Astrocyte of the hippocampus (primary cell): ENCODE data around the gene CIP2A.
A peak's percentile ranks its signal among the peaks of the same experiment; 100 is the strongest.

Experiments used
- DNase-seq: peaks from one replicate; pipeline ENCODE4 v3.0.0; 2011; ENCODE audit warnings: low read depth, low spot score

The CIP2A gene

GRCh38 chr3:108564564-108564963 lies 24.7 kb downstream of the CIP2A start:
- no peak for DNase-seq

DNA sequence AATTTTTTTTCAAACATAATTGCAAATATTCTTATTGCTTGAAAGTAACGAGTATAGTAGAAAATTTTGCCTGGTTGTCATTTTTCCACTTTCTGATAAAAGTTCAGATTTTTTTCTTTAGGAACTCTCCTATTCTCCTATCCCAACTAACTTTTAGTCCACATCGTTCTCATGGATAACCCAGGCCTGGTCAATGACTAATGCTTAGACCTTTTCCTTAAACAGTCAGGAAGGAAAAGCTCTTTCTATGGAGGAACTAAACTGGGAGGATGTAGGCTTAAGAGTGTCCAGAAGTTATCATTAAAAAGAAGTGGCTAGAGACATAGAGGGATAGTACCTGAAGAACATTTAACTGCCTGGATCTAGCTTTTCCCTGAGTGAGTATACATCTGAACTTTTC lies 26.7 kb downstream of the CIP2A start:
- DNase-seq, result no peak

DNA sequence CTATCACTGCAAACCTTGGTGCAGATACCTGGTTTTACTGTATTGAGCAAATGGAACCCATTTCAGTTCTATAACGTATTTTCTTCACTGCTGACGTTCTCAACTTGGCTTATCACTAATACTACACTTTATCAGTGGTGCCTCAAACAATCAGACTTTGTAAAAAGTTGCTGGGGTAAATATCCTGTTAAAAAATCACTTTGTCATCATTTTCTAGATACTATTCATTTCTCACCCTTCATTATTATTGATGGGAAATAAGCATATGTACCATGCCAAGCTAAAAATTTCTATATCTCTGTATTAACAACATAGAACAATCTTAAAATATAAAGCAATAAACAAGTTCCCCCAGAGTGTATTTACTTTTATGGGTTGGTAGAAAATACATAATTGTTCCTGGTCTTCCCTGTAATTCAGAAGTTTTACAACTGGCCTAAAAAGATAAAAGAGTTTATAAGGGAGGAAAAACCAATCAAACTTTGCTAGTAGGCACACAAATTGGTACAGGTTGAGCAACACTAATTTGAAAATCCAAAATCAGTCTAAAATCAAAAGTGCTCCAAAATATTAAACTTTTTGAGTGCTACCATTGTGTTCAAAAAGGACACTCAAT lies 33.2 kb downstream of the CIP2A start:
- no peak for DNase-seq

GRCh38 chr3:108554913-108555571 lies 34.2 kb downstream of the CIP2A start:
- peak; percentile 74 for DNase-seq

- DNase-seq, result no peak
Measured at GRCh38 chr3:108554229-108554628, 35.0 kb downstream of the CIP2A start.

- DNase-seq, result peak; percentile 63
Measured at GRCh38 chr3:108552267-108553159, 36.7 kb downstream of the CIP2A start.

- no peak for DNase-seq
Measured at GRCh38 chr3:108548886-108549285, 40.4 kb downstream of the CIP2A start.

DNA sequence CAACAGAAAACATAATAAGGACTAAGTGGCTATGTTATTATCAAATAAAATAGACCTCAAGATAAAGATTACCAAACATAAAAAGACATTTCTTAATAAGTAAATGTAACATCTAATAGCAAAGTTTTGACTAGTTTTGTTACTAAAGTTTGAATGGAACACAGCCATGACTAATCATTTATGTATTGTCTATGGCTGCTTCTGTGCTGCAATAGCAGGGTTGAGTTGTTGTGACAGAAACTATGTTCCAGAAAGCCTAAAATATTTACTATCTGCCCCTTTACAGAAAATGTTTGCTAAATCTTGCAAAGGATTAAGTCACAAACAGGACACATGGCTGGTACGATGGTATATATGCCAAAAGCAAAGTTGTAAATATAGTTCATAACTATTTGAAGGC lies 40.9 kb downstream of the CIP2A start:
- DNase-seq, result no peak

DNA sequence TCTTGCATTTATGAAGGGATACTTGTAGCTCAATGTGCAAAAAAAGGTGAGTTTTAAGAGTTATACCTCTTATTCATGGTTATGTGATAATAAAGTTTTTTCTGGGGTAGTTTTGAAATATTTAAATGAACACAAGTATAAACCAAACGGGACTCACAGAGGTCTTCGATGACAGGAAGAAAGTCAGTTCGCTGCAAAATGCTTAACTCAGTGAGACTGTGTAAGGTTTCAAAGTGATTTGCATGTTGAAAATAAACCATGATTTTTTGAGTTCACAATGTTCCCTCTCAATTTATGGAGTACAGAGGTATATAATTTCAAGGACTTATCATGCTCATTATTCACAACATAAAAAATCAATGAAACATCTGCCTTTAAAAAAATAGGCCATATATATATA lies 42.5 kb downstream of the CIP2A start:
- no peak for DNase-seq

DNA sequence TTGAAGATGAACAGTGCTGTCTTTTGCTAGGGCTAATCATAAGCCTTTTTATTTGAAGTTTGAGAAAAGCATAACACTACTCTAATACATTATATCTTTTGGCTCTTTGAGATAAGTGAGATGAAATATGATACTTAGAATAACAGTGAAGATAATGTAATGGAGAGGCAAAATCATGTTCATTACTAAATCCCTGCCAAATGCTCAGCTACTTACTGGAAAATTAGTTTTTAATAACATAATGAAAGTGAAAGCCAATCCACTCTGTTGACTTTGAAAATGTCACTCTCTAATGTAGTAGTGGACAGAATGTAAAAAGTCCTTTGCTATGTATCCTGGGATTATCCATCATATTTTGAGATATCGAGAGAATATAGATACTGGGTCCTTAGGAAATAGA lies 43.0 kb downstream of the CIP2A start:
- no peak for DNase-seq

- DNase-seq, result no peak
Measured at GRCh38 chr3:108538083-108538482, 51.2 kb downstream of the CIP2A start.

DNA sequence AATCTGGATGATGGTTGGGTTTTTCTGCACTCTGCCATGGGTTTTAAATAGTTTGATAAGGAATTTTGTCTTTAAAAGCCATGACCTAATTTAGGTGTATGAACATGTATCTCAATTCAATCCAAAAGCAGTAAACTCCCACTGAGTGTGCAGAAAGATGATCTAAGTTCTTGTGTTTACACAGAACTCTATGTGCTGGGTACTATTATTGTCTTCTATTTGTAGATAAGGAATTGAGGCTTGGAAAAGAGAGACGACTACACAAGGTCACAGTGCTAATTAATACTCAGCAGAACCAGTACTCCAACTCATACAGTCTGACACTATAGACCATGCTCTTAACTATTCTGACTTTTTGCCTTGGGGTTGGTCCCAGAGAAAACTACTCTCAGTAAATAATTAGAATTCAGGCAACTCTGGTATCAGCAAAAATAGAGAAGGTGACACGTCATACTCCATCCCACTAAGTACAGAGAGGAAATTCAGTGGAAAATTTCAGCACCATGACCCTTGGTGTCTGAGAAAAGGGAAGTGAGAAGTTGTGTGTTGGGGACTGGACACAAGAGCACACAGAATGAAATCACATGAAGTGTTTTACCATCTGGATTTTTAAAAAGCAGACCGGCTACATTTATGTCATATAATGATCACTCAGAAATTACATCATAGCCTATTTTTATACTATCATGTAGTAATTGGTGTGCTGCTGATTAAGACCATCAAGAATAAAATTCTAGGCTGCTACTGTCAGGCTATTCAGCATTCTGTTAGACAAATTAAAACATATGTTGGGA lies 60.6 kb downstream of the CIP2A start:
- no peak for DNase-seq

DNA sequence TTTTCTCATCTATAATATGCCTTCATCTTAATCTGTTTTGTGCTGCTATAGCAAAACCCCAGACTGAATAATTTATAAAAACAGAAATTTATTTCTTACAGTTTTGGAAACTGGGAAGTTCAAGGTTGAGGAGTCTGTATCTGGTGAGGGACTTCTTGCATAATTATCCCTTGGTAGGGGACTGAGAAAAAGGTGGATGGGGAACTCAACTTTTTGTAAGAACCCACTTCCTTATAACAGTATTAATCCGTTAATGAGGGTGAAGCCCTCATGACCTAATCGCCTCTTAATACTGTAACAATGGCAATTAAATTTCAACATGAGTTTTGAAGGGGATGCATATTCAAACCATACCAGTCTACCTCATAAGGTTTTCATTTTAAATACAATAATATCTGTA lies 61.4 kb downstream of the CIP2A start:
- no peak for DNase-seq

DNA sequence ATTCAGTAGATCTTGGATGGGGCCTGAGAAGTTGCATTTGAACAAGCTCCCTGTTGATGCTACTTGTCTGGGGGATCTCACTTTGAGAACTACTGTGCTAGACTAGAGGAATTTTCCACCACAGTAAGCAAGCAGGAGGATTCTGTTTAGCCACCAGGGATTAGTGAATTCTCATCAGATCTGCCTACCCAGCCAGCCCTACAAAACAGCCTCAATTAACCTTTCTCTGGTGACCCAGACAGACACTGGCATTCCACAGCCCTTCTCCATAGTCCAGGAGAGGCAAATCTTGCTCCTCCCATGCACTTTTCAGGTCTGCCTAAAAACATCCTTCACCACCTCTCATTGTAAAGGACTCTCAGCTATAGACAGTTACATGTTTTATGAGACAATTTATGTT lies 62.1 kb downstream of the CIP2A start:
- no peak for DNase-seq

DNA sequence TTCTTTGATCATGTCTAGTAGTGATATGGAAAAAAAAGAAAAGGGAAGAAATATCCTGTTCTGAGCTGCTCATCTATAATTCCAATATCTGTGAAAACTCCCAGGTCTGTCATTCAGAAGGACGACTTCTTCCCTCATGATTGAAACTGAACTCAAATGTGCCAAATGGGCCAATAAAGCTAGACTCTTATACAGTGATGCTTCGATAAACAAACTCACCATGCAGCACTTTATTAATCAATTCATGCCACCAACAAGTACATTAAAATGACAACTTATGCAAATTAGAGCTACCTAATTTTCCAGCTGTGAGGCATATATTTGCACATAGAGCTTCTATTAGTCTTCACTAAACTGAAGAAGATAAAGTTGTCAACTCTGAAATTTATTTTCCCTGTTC lies 63.3 kb downstream of the CIP2A start:
- no peak for DNase-seq

GRCh38 chr3:108525256-108525655 lies 64.0 kb downstream of the CIP2A start:
- DNase-seq, result no peak

DNA sequence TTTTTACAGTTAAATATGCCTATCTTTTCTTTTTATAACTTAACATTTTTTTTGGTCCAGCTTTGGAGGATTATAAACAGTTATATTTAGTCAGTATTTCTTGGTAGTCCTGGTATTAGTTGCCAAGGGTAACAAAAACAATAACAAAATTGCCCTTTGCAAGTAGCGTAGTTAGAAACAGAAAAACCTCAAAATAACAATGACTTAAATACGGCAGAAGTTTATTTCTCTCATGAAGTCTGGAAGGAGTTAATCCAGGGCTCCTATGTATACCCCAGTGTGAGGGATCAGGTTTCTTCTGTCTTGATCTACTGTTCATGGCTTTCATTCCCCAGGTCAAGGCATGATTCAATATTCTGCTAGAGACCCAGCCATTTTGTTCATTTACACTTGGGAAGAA lies 64.7 kb downstream of the CIP2A start:
- peak; percentile 8 for DNase-seq

DNA sequence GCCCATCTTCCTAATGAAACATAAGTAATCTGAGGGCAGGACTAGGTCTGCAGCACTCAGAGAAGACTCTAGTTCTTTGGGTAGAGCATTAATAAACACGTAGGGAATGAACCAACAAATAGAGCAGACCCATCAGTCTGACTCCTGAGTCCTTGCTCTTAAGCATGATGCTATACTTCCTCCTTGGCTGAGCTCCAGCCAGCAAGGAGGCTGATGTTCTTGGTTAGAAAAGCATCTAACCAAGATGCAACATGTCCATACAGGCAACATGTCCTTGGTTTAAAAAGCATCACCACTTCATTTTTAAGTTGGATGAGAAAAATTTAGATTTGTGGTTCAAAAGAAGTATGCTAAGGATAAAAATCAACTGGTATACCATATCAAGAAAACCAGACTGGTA lies 70.3 kb downstream of the CIP2A start:
- DNase-seq, result peak; percentile 8

- DNase-seq, result no peak
Measured at GRCh38 chr3:108516881-108517280, 72.4 kb downstream of the CIP2A start.

DNA sequence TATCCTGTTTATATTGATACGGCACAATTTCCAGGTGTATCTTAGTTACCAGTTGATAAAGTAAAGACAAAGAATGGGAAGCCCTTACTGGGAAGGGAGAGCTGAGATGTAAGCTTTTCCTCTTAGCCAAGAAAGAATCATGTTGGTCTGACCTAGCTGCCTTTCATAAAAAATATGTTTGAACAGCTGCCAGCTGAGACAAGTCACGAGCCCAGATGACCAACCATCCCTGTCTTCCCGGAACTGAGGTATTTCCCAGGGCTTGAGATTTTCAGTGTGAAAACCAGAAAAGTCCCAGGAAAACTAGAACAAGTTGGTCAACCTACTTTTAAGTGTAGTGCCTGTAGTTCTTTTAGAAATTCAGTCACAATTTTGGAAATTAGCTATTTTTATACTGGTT lies 75.3 kb downstream of the CIP2A start:
- no peak for DNase-seq

DNA sequence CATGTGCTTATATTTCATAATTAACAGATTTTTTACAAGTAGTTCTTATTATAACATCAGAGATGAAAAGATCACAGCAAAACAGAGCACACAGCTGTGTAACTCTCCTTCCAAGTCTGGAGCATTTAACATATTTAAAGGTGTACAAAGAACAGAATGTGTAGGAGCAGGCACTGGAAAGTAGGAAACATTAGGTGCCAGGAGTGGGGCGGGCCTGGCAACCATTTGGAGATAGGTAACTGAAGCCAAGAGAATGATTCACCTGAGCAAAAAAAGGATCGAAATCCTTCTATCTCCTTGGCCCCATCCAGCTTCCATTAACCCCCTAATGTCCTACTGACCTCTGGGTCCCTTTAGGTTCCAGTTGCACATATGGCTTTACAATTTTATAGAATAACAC lies 76.6 kb downstream of the CIP2A start:
- DNase-seq, result no peak

DNA sequence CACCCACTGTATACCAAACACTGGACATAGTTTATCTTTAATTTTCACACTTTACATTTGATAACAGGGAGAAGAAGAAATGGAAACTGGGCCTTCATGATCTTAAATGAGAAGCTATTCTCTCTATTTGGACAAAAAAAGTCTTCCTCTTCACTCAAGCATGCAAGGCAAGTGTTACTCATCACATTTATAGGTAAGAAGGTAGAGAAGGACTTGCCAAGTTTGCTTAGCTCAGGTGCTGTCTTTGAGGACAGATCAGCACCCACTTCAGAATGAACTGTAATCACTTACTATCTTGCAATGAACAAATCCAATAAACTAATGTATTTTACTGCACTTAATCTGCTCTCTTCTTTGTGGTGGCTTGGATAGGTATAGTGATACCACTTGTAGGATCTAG lies 77.7 kb downstream of the CIP2A start:
- DNase-seq, result no peak
